ENCODE measurements around the gene ARHGEF16. TPM values are rescaled to one million over a fixed set of nuclear protein-coding genes. Genes with fewer than 3 reads are reported as not detected.

ARHGEF16 gene
- total and polyA plus RNA-seq, 7 donors = 0.41 to 51.8 (median 2.2) TPM

DNA sequence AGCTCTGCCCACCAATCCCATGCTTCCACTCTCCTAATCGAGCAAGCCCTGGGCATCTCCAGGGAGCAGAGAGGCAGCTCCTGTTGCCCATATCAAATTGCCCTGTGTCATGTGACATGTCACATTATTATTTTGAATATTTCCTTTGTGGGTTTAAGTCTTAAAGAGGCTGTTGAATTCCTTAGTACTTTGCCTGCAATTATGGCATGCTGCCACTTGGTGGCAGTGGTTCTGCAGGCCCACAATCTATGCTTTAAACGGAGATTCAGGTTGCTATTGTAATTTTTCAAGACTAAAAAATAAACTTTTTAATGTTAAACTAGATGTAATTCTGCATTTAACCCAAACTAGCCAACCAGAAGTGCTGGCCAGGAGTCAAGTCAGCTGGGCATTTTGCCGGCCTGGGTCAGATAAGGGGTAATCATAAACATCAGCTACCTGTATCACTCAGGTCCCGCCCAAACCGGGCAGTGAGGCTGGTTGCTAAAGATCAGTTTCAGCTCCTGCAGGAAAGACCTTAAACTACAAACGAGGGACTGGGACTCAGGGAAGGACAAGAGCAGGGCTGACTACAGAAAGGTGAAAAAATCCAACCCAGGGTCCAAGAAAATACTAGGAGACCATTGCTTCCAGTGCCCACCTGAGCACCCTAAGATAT, 37.3 kb upstream of the ARHGEF16 start:
- Histone ChIP-seq H3K27ac (no peak overlapping the region), H3K4me3 (no peak overlapping the region), H3K9me3 (peaks cover 0 to 6% (median 4%) of the 10 kb centered on the region in 4 donors), H3K36me3 (no peaks in the 10 kb centered on the region), H3K4me1 (no peaks in the 10 kb centered on the region), H3K27me3 (peaks cover 3 to 88% (median 54%) of the 10 kb centered on the region in 3 donors)
- intact Hi-C loops (cut with DNase I) = no loop called here
- TF ChIP-seq POLR2A (IDR thresholded peaks at IDR 0.05) (no peak), EP300 (IDR thresholded peaks at IDR 0.05) (no peak), POLR2AphosphoS5 (IDR thresholded peaks at IDR 0.05) (no peak)
- TF ChIP-seq, protein P1, sequence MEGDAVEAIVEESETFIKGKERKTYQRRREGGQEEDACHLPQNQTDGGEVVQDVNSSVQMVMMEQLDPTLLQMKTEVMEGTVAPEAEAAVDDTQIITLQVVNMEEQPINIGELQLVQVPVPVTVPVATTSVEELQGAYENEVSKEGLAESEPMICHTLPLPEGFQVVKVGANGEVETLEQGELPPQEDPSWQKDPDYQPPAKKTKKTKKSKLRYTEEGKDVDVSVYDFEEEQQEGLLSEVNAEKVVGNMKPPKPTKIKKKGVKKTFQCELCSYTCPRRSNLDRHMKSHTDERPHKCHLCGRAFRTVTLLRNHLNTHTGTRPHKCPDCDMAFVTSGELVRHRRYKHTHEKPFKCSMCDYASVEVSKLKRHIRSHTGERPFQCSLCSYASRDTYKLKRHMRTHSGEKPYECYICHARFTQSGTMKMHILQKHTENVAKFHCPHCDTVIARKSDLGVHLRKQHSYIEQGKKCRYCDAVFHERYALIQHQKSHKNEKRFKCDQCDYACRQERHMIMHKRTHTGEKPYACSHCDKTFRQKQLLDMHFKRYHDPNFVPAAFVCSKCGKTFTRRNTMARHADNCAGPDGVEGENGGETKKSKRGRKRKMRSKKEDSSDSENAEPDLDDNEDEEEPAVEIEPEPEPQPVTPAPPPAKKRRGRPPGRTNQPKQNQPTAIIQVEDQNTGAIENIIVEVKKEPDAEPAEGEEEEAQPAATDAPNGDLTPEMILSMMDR (IDR thresholded peaks at IDR 0.05) = no peak
- DNase-seq = no peak
- 48 to 84% methylated on average over 6 of the region's 6 CpGs for WGBS, 2 donors

DNA sequence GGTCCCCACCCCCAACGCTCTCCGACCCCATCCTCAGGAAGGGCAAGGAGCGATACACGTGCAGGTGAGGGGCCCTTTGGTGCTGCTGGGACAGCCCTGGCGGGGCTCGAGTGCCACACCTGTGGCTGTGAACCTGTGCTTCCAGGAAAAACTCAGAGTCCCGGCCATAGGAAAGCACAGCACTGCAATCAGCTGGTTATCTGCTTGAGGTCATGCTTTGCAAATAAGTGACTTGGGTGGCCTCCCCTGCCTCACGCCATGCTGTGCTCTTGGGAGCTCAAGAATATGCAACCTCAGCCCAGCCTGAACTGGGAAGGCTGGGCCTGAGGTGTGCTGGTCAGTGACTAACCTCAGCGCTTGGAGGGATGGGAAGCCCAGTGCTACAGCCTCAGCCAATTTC, 36.5 kb upstream of the ARHGEF16 start:
- intact Hi-C loops (cut with DNase I) = no loop called here
- no peak overlapping the region for H3K27ac ChIP-seq
- 80 to 86% methylated on average over 9 of the region's 9 CpGs for WGBS, 2 donors

DNA sequence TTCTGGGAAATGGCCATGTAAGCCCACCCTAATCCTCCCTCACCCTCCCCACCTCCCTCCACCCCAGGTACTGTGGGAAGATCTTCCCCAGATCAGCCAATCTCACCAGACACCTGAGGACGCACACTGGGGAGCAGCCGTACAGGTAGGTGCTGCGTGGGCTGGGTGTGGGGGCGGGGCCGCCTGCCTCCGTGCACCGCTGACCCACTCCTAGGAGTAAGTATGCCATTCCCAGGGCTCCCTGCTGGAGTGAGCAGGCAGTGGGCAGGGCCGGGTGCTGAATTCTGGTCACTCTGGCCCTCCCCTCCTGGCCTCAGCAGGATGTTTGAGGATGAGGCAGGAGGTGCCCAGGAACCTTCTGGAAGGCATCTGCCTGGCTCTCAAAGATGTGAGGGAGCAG, 35.9 kb upstream of the ARHGEF16 start:
- Histone ChIP-seq H3K9me3 (peaks cover 0 to 6% (median 4%) of the 10 kb centered on the region in 4 donors), H3K4me1 (peaks cover 0 to 4% (median 0%) of the 10 kb centered on the region in 4 donors), H3K4me3 (no peak overlapping the region), H3K27me3 (peaks cover 6 to 78% (median 44%) of the 10 kb centered on the region in 3 donors), H3K27ac (no peak overlapping the region), H3K36me3 (no peaks in the 10 kb centered on the region)
- TF ChIP-seq EP300 (IDR thresholded peaks at IDR 0.05) = no peak
- TF ChIP-seq, protein P1 (IDR thresholded peaks at IDR 0.05) = no peak
- no peak for TF ChIP-seq POLR2AphosphoS5 (IDR thresholded peaks at IDR 0.05)
- no peak for TF ChIP-seq POLR2A (IDR thresholded peaks at IDR 0.05)
- WGBS, 2 donors = 90 to 93% methylated on average over 8 of the region's 8 CpGs
- intact Hi-C loops (cut with DNase I) = no loop called here
- no peak for DNase-seq

More for the DNA sequence above, 36.5 kb upstream of the ARHGEF16 start:
- Histone ChIP-seq H3K27me3 (peaks cover 6 to 80% (median 47%) of the 10 kb centered on the region in 3 donors), H3K4me1 (peaks cover 0 to 1% (median 0%) of the 10 kb centered on the region in 4 donors), H3K4me3 (no peak overlapping the region), H3K9me3 (peaks cover 0 to 6% (median 4%) of the 10 kb centered on the region in 4 donors), H3K36me3 (no peaks in the 10 kb centered on the region)
- DNase-seq = no peak
- TF ChIP-seq, protein P1 (IDR thresholded peaks at IDR 0.05) = no peak
- no peak for TF ChIP-seq POLR2AphosphoS5 (IDR thresholded peaks at IDR 0.05)
- TF ChIP-seq POLR2A (IDR thresholded peaks at IDR 0.05) = no peak
- no peak for TF ChIP-seq EP300 (IDR thresholded peaks at IDR 0.05)

DNA sequence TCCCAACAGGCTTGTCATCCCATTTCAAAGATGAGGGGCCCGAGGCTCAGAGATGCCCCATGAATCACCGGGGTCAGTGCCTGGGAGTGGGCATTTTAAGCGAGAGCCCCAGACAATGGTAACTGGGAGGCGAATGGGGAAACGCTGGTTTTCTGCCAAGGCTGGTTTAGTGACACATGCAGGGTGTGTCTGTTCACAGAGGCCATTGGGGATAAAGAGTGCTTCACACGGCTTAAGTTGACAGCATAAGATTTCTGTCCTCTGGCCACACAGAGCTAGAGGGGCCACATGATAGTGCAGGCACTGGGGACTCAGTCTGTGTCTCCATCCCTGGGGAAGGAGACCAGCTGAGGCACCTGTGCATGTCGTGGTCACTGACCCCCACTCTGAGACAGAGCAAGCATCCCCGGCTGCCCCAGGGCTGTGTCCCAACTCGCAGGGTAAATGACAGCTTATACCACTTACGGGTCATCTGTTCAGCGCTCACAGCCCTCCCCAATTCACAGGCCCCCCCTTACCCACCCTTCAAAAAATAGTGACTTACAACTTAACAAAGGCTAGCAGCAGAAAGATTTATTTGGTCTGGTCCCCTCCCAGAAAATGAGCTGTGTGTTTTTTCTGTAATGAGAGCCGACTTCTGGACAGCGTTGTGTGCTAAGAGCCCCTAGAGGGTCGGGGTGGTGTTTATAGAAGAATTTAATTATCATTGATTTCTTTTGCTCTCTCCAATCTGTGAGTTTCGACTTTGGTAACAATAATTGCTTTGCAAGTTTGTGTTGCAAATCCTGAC, 34.9 kb upstream of the ARHGEF16 start:
- H3K27ac ChIP-seq = no peak overlapping the region
- peaks cover 0 to 6% (median 4%) of the 10 kb centered on the region in 4 donors for H3K9me3 ChIP-seq
- DNase-seq = no peak
- TF ChIP-seq POLR2A (IDR thresholded peaks at IDR 0.05) (no peak), POLR2AphosphoS5 (IDR thresholded peaks at IDR 0.05) (no peak), EP300 (IDR thresholded peaks at IDR 0.05) (no peak)
- TF ChIP-seq, protein P1 (IDR thresholded peaks at IDR 0.05) = no peak
- no peak overlapping the region for H3K4me3 ChIP-seq
- H3K27me3 ChIP-seq = peaks cover 6 to 76% (median 44%) of the 10 kb centered on the region in 3 donors
- intact Hi-C loops (cut with DNase I) = loop anchor here (5.0 kb wide), 2 partner anchors 597 to 1007 kb away; partner anchors contain the start of gene PEX10
- peaks cover 0 to 4% (median under 1%) of the 10 kb centered on the region in 4 donors for H3K4me1 ChIP-seq
- 30 to 70% methylated on average over 15 of the region's 15 CpGs for WGBS, 2 donors
- no peaks in the 10 kb centered on the region for H3K36me3 ChIP-seq
